Left ventricle myocardium inferior (tissue), 1 donor: ENCODE results near the gene AMBP. TPM values are rescaled to one million over a fixed set of nuclear protein-coding genes. Genes with fewer than 3 reads are reported as not detected.

ENCODE experiments used
- DNase-seq: peaks from one replicate; pipeline ENCODE4 v3.0.0-alpha.2; 2020
- H3K27ac ChIP-seq: fragments of 200-600 bp; replicated peaks from 2 replicates; pipeline ENCODE4 v1.8.0; 2021
- H3K27me3 ChIP-seq: fragments of 200-600 bp; 2 replicates; pipeline ENCODE4 v1.8.0; 2021; ENCODE audit warnings: low read depth
- H3K36me3 ChIP-seq: fragments of 200-600 bp; 2 replicates; pipeline ENCODE4 v1.8.0; 2021
- H3K4me1 ChIP-seq: fragments of 200-600 bp; 2 replicates; pipeline ENCODE4 v1.8.0; 2021
- H3K4me3 ChIP-seq: fragments of 200-600 bp; 2 replicates; pipeline ENCODE4 v1.8.0; 2021; ENCODE audit warnings: mild to moderate bottlenecking, moderate library complexity
- H3K9me3 ChIP-seq: fragments of 200-600 bp; replicated peaks from 2 replicates; pipeline ENCODE4 v1.8.0; 2021
- CTCF ChIP-seq: fragments of 200-600 bp; IDR thresholded peaks from 2 replicates; pipeline ENCODE4 v1.8.0; 2021; ENCODE audit warnings: antibody characterized with exemption, mild to moderate bottlenecking, borderline replicate concordance
- intact Hi-C: fragments of 100-400 bp; cut with micrococcal nuclease; formaldehyde crosslinking; loops from one replicate; pipeline ENCODE4 v1.11.0; 2022
- total RNA-seq: library from RNA; stranded (reverse); fragmentation: NEBNext Ultra II Directional; extraction: Animal tissue kit (Norgen Biotek cat#: 25700); gene quantifications from one replicate; pipeline ENCODE4 v1.2.1, GENCODE V29; 2021
- donor health status: DM: no; HTN: yes; CAD: no; lungs with severe emphysema.

Gene AMBP
- total RNA-seq, 1 donor from 2014 or later: not detected

GRCh38 chr9:114039484-114039883 is 38.6 kb downstream of the AMBP start:
- H3K36me3 ChIP-seq: peaks cover 44% of the 10 kb centered on the region
- no peak overlapping the region for H3K27ac ChIP-seq
- TF ChIP-seq CTCF: no peak
- H3K9me3 ChIP-seq: peaks cover 35% of the 10 kb centered on the region
- DNase-seq: no peak
- no peaks in the 10 kb centered on the region for H3K27me3 ChIP-seq
- H3K4me1 ChIP-seq: no peaks in the 10 kb centered on the region
- no peak overlapping the region for H3K4me3 ChIP-seq
- intact Hi-C loops: no loop called here

- Histone ChIP-seq H3K9me3 (peaks cover 29% of the 10 kb centered on the region), H3K4me3 (no peak overlapping the region), H3K36me3 (peaks cover 49% of the 10 kb centered on the region), H3K27ac (no peak overlapping the region), H3K27me3 (no peaks in the 10 kb centered on the region), H3K4me1 (no peaks in the 10 kb centered on the region)
- intact Hi-C loops: no loop called here
- no peak for DNase-seq
- no peak for TF ChIP-seq CTCF
Measured at GRCh38 chr9:114038724-114039313, 39.3 kb downstream of the AMBP start.

- peaks cover 49% of the 10 kb centered on the region for H3K36me3 ChIP-seq
Measured at GRCh38 chr9:114037961-114038723, 40.0 kb downstream of the AMBP start.

GRCh38 chr9:114037249-114037648 is 40.9 kb downstream of the AMBP start:
- Histone ChIP-seq H3K27me3 (peaks cover 4% of the 10 kb centered on the region), H3K4me3 (no peak overlapping the region), H3K27ac (no peak overlapping the region), H3K9me3 (peaks cover 13% of the 10 kb centered on the region), H3K36me3 (peaks cover 49% of the 10 kb centered on the region), H3K4me1 (peaks cover 3% of the 10 kb centered on the region)
- TF ChIP-seq CTCF: no peak
- intact Hi-C loops: no loop called here
- no peak for DNase-seq

More at GRCh38 chr9:114037961-114038723, 40.0 kb downstream of the AMBP start:
- intact Hi-C loops: no loop called here
- no peak for DNase-seq
- Histone ChIP-seq H3K9me3 (peaks cover 22% of the 10 kb centered on the region), H3K27me3 (no peaks in the 10 kb centered on the region), H3K27ac (no peak overlapping the region), H3K4me1 (no peaks in the 10 kb centered on the region), H3K4me3 (no peak overlapping the region)
- TF ChIP-seq CTCF: no peak

GRCh38 chr9:114035845-114036801 is 42.0 kb downstream of the AMBP start:
- no peak for DNase-seq
- H3K4me1 ChIP-seq: peaks cover 3% of the 10 kb centered on the region
- TF ChIP-seq CTCF: no peak
- H3K27me3 ChIP-seq: peaks cover 4% of the 10 kb centered on the region
- intact Hi-C loops: no loop called here
- H3K4me3 ChIP-seq: no peak overlapping the region
- peaks cover 49% of the 10 kb centered on the region for H3K36me3 ChIP-seq
- H3K27ac ChIP-seq: no peak overlapping the region
- peaks cover 11% of the 10 kb centered on the region for H3K9me3 ChIP-seq
